GM19395 (cell line): Measurements from ENCODE around the gene NCS1.
A peak's percentile ranks its signal among the peaks of the same experiment; 100 is the strongest.
"Not testable (repeated sequence)": the region's sequence is repeated elsewhere in the genome, so short reads cannot be mapped to it uniquely, and the experiment has no call there.

ENCODE experiments used
- ATAC-seq: cut with Tn5 transposase; IDR thresholded peaks from one replicate; pipeline ENCODE4 v1.9.1; 2021; ENCODE audit warnings: mild to moderate bottlenecking, moderate library complexity; ENCODE audit not compliant: unreplicated experiment

Gene NCS1

GRCh38 chr9:130235558-130236435 is 63.6 kb downstream of the NCS1 start:
- no peak for ATAC-seq

GRCh38 chr9:130236436-130236985 is 64.3 kb downstream of the NCS1 start:
- ATAC-seq: no peak

- ATAC-seq: no peak
Observed at GRCh38 chr9:130237076-130237475, 64.9 kb downstream of the NCS1 start.

- no peak for ATAC-seq
Observed at GRCh38 chr9:130237763-130238524, 65.7 kb downstream of the NCS1 start.

GRCh38 chr9:130239363-130239695 is 67.1 kb downstream of the NCS1 start:
- no peak for ATAC-seq

- ATAC-seq: peak; percentile 68
Observed at GRCh38 chr9:130239741-130240241, 67.6 kb downstream of the NCS1 start.

GRCh38 chr9:130240410-130241197 is 68.4 kb downstream of the NCS1 start:
- ATAC-seq: peak; percentile 47

- ATAC-seq: no peak
Observed at GRCh38 chr9:130241198-130241535, 69.0 kb downstream of the NCS1 start.

- no peak for ATAC-seq
Observed at GRCh38 chr9:130242270-130243014, 70.2 kb downstream of the NCS1 start.

- no peak for ATAC-seq
Observed at GRCh38 chr9:130243015-130243881, 71.0 kb downstream of the NCS1 start.

- no peak for ATAC-seq
Observed at GRCh38 chr9:130243882-130244170, 71.6 kb downstream of the NCS1 start.

- no peak for ATAC-seq
Observed at GRCh38 chr9:130244548-130245165, 72.5 kb downstream of the NCS1 start.

GRCh38 chr9:130245474-130245873 is 73.3 kb downstream of the NCS1 start:
- no peak for ATAC-seq

- ATAC-seq: no peak
Observed at GRCh38 chr9:130246126-130246525, 73.9 kb downstream of the NCS1 start.

GRCh38 chr9:130254747-130255630 is 82.8 kb downstream of the NCS1 start:
- ATAC-seq: no peak

GRCh38 chr9:130255631-130256134 is 83.5 kb downstream of the NCS1 start:
- ATAC-seq: no peak

GRCh38 chr9:130256644-130257043 is 84.4 kb downstream of the NCS1 start:
- no peak for ATAC-seq

- not testable (repeated sequence) for ATAC-seq
Observed at GRCh38 chr9:130258137-130258536, 85.9 kb downstream of the NCS1 start.
